ENCODE results near the gene TPK1.

The TPK1 gene

DNA sequence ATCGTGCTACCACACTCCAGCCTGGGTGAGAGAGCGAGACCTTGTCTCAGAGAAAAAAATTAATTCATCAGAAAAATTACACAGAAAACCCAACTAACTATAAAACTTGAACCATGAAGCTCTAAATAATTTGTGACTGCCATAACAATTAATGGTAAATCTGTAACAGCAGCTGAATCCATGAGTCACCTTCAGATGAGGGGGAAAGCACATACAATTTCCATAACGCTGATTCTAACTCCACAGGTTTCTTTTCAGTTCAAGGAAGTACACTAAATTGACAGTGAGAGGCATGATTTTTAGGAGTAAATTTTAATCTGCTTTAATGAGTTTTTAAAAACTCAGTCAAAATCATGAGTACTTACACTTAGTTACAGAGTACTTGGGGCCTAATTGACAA is 312.2 kb downstream of the TPK1 start:
- no peak for DNase-seq

DNA sequence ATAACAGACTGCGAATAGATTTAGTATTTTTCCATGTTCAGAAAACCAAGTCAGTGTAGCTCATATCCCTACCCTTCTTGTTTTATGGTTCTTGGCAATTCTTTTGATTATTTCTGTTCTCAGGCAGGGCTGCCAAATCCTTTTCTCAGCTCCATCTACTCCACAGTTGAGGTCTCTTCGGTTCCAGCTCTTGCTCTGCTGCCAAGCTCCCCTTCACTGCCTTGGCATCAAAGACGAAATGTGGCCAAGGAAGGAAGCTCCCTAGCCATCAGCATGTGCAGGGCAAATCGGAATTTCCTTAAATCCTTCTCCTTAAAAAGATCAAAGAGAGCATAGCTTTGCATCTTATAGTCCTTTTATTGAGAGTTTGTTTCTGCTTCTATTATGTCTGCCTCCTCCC is 315.9 kb downstream of the TPK1 start:
- no peak for DNase-seq

DNA sequence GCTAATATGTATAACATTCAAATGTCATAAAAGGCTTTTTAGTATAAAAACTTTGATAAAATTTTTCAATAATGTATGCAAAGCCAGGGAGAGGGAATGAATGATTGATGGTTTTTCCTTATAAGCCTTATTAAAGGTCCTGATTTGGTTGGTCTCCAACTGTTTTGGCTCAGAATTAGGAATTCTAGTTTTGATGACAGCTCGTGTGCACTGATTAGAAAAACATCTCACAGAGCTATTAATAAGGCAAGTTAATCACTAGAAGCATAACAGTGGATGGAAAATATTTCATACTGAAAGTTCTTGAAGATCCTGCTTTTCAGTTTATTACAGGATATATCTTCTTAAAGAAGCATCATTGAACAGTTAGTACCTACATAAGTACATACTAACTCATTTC is 317.5 kb downstream of the TPK1 start:
- DNase-seq, result no peak

DNA sequence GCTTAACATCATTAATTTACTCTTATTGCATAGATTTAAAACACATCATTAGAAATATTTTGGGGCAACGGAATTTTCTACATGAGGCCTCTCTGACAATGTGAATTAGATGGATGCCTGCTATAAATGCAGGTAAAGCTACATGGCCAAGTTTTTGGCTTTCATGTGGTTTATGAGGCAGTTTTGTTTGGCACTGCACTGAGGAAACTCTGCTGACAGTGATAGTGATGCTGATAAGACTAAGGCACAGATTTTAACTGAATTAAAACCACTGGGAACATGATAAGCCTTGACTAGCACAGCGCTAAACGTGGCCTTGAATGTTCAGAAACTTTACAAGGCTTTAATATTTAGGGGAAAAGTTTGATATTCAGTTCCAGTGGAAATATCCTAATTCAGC is 318.1 kb downstream of the TPK1 start:
- DNase-seq, result no peak

DNA sequence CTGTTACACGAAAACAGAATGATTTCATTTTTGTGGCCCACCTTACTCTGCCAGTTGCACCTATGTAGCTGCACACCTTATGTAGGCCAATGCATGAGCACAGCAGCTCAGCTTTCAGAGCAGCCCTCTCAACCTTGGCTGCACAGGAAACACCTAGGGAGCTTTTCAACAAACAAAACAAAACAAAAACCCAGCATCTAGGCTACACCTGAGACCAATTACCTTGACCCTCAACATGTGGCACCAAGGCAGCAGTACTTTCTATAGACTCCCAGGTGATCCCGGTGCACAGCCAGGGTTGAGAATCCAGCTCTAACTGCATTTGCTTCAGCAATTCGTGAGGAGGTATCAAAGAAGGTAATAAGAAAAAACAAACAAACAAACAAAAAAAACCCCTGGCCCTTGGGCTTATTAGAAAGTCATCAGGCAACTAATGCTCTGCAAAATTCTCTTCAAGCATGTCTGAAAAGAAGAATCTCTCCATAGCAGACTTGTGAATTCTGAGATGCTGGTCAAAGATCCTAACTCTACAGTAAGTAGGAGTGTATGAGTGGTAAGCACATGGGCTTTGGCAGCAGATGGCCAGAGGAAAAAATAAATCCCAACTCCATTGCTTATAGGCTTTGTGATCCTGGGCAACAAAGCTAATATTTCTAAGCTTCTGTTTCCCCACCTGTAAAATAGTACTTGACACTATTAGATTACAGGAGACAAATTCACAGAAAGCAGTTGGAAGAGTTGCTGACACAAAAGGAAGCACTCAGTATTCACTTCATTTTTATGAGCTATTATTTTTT is 318.9 kb downstream of the TPK1 start:
- DNase-seq, result no peak

DNA sequence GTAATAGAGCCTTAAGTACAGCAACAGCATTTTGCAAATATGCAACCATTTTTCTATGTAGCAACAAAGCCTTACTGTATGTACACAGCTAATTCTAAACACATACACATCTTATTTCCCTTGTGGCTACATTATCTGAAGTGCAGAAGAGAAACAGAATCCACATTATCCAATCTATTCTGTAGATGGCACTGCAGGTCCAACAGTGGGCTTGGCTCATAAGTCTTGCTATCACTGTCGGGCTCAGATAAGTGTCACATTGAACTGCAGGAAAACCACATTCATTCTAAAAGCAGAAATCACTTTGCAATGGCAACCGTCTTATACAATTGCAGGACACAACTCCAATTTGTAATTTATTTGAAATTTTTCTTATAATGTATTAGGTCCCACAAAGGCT is 322.5 kb downstream of the TPK1 start:
- no peak for DNase-seq

DNA sequence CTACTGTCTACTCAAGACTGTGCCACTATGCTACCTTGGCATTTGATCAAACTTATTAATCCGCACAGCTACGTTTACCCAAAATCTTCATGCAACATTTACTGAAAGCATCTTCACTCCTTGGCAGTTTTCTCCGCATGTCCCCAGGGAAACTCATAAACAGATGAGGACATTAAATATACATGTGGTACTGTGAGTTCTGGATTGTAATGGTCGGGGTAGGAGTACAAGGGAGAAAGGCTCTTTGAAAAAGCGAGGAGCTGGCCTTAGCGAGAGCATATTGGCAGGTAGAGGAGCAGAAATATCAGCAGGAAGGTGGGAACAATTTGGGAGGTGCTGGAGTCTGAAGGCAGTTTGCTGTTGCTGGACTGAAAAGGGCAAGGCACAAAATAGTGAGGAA is 325.2 kb downstream of the TPK1 start:
- DNase-seq, result no peak

DNA sequence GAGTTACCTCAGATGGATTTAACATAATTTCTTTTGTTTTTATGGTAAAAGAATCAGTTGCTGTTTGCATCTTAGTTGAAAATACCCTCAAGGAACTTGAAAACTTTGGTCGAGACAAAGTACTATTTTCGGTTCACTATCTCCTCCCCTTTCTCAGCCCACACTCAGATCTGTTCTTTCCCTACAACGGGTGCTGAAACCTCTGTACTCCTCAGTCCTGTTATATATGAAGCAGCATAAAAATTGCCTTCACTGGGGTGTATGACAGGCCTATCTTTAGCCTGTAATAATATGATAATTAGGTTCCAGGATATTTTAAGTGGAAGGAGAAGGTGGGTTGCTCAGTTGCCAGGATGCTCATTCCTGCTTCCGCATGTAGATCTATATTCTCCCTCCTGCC is 327.2 kb downstream of the TPK1 start:
- no peak for DNase-seq

DNA sequence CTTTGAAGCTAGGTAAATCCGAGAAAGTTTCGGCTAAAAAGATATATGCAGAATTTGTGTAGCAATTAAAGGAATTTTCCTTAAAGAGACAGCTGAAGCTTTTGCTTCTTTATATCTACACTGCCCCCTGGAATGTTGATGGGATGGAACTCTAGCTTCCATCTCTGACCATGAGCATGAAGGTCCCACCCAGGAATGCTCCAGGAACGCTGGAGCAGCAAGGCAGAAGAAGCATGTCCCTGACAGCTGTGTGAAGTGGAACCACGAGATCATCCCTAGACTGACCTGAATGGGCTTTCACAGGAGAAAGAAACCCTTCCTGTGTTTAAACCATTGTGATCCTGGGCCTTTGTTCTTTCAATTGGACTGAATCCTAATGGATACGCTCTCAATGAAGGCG is 332.6 kb downstream of the TPK1 start:
- no peak for DNase-seq

DNA sequence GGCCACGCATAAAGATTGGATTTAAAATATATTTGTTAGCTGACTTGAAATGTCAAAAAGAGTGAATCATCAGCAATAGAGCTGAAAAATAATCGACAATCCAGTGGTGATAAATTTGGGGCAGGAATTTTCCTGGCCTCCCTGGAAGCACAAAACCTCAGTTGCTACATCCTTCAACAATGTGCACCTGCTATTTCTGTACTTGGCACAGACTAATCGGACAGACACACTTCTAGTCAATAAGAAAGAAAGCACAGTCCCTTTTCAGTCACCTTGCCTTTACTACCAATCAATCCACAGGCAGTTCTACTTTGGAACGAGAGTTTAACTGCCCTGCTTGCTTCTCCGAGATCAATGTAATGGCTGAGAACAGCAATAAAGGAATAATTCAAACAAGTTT is 335.6 kb downstream of the TPK1 start:
- no peak for DNase-seq

DNA sequence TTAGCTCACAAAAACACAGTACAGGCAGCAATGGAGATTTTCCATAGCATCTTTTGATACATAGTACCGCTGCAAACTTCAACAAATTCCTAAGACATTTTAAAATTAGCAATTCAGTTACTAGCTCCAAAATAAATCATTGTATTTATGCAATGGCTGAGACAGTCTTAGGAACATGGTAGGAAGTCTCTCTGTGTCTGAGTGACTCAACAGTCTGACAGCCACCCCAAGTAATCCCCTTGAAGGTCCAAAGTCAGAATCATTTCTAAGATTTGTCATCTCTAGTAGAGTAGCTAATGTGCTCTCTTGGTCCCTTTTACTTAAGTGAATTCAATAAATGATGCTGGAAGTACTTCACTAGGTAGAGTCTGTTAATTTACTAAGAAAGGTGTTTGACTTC is 338.6 kb downstream of the TPK1 start:
- DNase-seq, result no peak

DNA sequence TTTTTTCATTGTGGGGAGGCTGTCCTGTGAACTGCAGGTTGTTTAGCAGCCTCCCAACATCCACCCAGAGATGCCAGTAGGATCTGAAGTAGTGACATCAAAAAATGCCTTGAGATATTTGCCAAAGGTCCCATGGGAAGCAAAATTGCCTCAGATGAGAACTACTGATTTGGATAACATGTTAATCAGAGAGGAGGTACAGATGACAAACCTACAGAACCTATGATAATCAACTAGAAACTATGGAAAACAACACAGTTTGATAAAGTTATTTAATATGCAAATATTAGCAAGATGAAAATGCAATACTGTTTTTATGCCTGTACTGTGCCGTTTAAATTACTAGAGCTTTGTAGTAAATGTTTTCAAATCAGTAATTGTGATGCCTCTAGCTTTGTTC is 341.5 kb downstream of the TPK1 start:
- DNase-seq, result no peak

DNA sequence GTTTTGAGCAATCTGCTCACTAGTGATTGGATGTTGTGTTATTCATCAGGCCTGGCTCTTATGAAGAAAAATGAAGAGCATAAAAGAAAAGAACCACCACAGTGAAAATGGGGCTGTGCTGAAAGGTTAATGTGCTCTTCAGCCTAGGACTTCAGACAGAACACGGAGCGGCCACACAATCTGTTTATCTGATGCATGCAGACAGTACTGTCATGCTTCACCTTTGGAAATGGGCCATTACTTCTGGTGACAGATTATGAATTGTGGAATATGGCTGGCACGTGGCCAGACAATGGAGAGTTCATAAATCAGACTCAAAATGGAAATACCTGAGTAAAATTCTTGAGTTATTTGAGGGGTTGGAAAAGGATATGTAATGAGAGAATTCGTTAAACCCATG is 346.3 kb downstream of the TPK1 start:
- DNase-seq, result no peak

DNA sequence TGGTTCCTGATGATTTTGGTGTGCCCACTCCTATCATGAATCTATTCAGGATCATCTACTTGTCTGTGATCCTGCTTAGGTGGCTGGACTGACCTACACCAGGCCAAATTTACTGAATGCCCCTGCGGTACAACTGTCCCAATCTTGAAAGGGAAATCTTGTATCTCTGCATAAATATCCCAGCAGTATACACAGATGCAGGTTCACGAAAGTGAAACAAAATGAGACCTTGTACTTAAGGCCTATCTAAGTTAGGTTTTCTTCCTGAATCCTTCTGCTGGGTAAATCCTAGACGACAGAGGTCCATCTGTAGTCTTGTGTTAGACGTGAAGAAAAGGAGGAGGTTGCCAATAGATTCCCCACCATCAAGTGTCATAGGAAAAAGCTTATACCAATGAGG is 346.9 kb downstream of the TPK1 start:
- no peak for DNase-seq

DNA sequence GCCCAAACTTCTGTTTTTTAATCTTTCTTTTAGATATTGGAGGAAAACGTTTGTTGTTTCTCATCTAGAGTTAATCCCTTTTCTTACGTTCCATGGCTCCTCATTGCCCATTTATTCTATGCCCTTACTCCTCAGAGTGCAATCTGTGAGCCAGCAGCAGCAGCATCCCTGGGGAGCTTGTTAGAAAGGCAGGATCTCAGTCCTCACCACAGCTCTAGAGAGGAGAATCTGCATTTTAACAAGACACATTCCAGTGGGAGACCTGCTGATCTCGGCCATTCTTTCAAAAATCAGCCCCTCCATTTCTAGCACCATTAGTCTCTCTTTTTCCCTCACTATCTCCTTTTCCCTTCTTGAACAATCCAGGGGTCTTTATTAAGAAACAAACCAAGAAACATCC is 348.0 kb downstream of the TPK1 start:
- no peak for DNase-seq

DNA sequence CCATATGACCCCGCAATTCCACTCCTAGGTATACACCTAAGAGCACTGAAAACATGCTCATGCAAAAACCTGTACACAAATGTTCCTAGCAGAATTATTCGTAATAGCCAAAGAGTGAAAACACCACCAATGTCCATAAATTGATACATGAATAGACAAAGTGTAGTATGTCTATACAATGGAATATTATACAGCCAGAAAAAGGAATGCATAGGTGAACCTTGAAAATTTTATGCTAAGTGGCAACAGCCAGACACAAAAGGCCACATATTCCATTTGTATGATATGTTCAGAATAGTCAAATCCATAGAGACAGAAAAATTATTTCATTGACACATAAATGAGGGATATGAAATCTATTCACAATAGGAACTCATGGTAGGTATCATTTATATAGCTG is 351.4 kb downstream of the TPK1 start:
- no peak for DNase-seq

DNA sequence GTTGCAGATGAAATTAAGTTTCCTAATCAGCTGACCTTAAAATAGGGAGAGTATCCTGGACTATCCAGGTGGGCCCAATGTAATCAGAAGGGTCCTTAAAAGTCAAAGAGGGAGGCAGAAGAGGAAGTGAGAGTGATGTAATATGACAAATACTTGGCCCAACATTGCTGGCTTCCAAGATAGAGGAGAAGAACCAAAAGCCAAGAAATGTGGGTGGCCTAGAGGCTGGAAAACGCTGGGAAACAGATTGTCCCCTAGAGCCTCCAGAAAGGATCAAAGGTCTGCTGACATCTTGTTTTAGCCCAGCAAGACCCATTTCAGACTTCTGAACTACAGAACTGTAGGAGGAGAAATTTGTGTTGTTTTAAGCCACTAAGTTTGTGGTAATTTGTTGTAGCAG is 352.7 kb downstream of the TPK1 start:
- DNase-seq, result no peak

DNA sequence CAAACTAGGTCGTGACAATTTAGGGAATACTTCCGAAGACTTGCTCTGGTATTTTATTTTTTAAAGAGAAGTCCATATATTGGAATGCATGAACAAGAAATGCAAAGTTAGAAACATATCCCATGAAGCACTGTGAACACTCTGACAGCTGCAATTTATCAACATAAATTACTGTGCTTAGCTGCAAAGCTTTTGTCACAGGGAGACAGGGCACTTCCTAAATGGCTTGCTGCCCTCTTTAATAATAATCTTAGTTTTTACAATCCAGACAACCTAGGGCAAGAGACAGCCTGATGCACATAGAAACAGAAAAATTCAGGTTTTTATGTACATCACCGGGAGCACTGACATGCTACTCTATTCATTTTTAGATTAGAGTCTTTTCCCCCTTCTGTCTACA is 354.0 kb downstream of the TPK1 start:
- DNase-seq, result no peak

DNA sequence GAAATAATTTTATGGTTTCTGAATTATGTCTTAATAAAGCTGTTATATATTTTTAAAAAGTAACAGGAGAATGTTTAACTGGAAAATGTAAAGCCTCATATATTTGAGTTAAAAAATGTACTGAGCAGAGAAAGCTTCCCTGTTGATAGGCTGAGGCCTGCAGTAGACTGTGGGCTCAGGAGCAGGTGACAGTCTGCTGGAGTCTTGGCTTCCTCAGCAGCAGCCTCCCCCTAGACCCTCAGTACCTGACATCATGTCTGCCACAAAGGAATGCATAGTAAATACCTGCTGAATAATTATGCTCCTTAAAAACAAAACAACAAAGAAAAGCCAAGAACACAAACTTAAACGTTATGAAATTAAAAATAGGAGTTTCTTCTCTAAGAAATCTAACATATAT is 358.5 kb downstream of the TPK1 start:
- DNase-seq, result no peak

DNA sequence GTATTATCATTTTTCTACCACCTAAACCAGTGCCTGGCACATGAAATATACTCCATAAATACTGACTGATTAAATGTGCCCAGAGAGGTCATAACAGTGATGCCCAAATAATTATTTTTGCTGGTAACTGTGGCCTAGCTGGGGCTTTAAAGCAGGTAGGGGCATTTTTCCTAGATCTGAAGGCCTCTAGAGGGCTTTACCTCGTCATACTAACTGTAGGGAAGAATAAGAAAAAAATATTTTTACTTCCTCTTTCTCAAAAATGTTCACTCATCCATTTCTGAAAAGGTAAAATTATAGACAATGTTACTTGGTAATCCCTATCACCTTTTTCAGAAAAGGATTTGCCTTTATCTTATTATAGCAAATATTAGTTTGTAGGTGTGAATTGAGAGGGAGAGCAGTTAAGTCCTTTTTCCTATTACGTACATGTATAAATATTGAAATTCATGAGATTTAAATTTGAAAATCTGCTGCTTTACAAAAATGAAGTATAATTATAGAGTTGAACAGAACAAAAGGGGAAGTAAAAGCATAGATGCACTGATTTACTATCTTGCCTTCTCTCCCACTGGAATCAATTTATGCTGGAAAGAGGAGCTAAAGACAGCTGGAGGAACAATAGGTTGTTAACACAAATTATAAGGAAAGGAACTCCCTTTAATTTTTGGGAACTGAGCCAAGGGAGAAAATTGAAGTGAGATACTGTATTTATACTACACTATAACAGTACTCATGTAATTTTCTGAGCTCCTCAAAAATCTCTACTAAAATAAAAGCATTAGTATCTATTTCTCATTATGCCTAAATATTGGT is 360.8 kb downstream of the TPK1 start:
- DNase-seq, result no peak

DNA sequence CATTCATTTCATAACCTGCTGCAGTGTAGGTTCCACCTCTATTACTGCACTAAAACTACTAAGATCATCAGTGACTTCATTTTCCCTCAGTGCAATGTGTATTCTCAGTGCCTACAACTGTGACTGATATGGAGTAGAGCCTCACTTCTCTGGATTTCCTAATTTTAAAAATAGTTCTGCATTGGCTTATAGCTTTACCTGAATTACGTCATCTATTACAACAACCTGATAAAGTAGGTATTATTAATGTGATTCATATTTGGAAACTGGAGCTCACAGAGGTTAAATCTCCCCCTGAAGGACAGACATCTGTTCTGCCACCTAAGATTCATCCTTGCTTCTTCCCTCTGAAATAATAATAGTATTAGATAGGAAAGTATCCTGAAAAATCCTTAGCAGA is 361.5 kb downstream of the TPK1 start:
- DNase-seq, result no peak

DNA sequence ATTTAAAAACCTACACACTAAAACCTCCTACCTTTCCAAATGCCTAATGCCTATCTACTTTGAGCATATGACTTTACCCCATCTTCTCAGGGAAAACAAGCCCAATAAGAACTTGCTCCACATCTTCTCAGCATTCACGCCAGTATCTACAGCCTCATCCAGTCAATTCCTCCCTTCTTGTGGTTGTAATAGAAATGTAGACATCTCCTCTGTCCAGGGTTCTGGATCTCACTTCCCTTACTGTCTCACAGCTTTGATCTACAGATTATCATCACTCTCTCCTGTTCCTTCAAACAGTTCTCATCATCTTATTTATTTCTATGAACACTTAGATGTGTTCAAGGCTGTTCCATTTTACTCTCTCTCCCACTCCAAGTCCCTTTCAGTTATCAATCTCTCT is 361.9 kb downstream of the TPK1 start:
- DNase-seq, result no peak

DNA sequence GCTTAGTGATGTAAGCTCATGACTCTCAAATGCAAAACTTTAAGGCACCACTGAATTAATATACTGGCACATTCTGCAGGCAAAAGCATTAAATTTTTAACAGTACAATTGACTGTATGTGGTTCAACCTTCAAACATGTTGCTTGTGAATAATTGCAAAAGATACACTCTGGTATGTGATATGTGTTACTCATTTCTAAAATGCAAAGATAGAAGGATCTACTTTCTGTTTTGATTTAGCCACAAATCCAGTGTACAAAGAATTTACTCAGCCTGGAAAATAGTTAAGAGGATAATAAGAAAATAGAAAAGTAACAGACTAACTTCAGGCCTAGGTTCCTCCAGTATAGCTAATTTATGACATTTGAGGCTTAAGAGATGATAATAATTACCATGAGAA is 365.8 kb downstream of the TPK1 start:
- no peak for DNase-seq

DNA sequence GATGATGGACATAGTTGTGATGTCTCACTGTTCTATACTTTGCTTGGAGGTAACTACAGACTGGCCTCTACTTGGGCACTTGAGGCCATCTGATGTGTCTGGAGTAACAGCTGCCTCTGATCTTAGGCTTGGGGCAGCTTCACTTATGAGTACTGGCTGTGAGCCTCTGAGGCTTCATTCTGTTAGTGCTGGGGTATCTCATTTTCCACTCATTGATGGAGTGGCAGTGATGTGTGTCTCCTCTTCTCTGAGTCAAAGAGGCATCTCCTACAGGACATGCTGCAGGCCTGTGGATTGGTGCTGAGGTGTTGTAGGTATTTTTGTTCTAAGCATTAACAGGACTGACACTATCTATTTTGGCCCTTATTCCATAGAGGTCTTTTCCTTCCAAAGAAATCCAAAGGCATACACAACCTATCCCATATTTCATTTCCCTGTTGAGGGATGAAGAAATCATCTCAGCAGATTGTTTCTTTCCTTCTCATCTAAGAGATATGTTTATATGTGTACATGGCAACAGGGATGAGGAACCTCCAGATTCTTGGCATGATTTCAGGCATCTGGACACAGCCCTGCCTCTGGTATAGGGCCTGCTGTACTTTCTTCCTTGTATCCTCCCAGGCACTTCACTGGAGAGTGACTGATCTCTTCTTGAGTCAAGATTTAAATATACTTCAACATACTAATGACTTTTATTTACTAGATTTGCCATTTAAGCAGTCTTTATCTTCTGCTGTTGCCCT is 366.7 kb downstream of the TPK1 start:
- DNase-seq, result no peak
